Erythroblast (primary cell): ENCODE data around the gene TCTN2.
A peak's percentile ranks its signal among the peaks of the same experiment; 100 is the strongest.

Experiments used
- DNase-seq, 2 experiments: peaks; one replicate each; lab custom pipeline; 2025; lab: John Stamatoyannopoulos, UW
- GATA1 ChIP-seq: IDR thresholded peaks from 2 replicates; pipeline ENCODE4 v1.6.1; 2011; ENCODE audit warnings: low read depth, mild to moderate bottlenecking, control low read depth, low read length, moderate library complexity
- POLR2A ChIP-seq: IDR thresholded peaks from 2 replicates; pipeline ENCODE4 v1.6.1; 2011; ENCODE audit warnings: mild to moderate bottlenecking, low read length

The TCTN2 gene

GRCh38 chr12:123712780-123713319 lies 41.9 kb downstream of the TCTN2 start:
- TF ChIP-seq GATA1 (no peak), POLR2A (no peak)
- DNase-seq, result no peak

- peak; percentile 81 to 83 for DNase-seq
Measured at GRCh38 chr12:123713398-123713797, 42.5 kb downstream of the TCTN2 start.

GRCh38 chr12:123713823-123714585 lies 43.1 kb downstream of the TCTN2 start:
- no peak for TF ChIP-seq GATA1
- no peak for TF ChIP-seq POLR2A
- peak; percentile 26 to 43 for DNase-seq

More at GRCh38 chr12:123713398-123713797, 42.5 kb downstream of the TCTN2 start:
- TF ChIP-seq POLR2A (peak; percentile 40), GATA1 (no peak)

- no peak for TF ChIP-seq POLR2A
- TF ChIP-seq GATA1, result no peak
- DNase-seq, result peak in 1 of 2 experiments; percentile 10
Measured at GRCh38 chr12:123715195-123715594, 44.3 kb downstream of the TCTN2 start.

GRCh38 chr12:123717350-123717749 lies 46.4 kb downstream of the TCTN2 start:
- DNase-seq, result peak; percentile 26 to 34
- TF ChIP-seq GATA1 (no peak), POLR2A (no peak)

GRCh38 chr12:123720141-123720814 lies 49.4 kb downstream of the TCTN2 start:
- TF ChIP-seq GATA1 (no peak), POLR2A (no peak)
- DNase-seq, result peak; percentile 32 to 48

- TF ChIP-seq POLR2A (no peak), GATA1 (no peak)
- no peak for DNase-seq
Measured at GRCh38 chr12:123721245-123721644, 50.3 kb downstream of the TCTN2 start.

GRCh38 chr12:123723011-123723410 lies 52.1 kb downstream of the TCTN2 start:
- TF ChIP-seq POLR2A (no peak), GATA1 (no peak)
- no peak for DNase-seq

- no peak for DNase-seq
- TF ChIP-seq POLR2A (no peak), GATA1 (no peak)
Measured at GRCh38 chr12:123723765-123724164, 52.9 kb downstream of the TCTN2 start.

- DNase-seq, result no peak
- TF ChIP-seq POLR2A (no peak), GATA1 (no peak)
Measured at GRCh38 chr12:123726244-123726643, 55.3 kb downstream of the TCTN2 start.

- TF ChIP-seq GATA1, result no peak
- no peak for TF ChIP-seq POLR2A
- DNase-seq, result no peak
Measured at GRCh38 chr12:123726962-123727361, 56.0 kb downstream of the TCTN2 start.

GRCh38 chr12:123727878-123728277 lies 57.0 kb downstream of the TCTN2 start:
- TF ChIP-seq POLR2A (no peak), GATA1 (no peak)
- DNase-seq, result no peak

GRCh38 chr12:123731596-123731995 lies 60.7 kb downstream of the TCTN2 start:
- no peak for TF ChIP-seq POLR2A
- TF ChIP-seq GATA1, result no peak
- no peak for DNase-seq

GRCh38 chr12:123732251-123732650 lies 61.3 kb downstream of the TCTN2 start:
- no peak for DNase-seq
- TF ChIP-seq GATA1 (no peak), POLR2A (no peak)

GRCh38 chr12:123733229-123733628 lies 62.3 kb downstream of the TCTN2 start:
- no peak for DNase-seq
- TF ChIP-seq GATA1 (no peak), POLR2A (no peak)
